BLaER1 (cell line): ENCODE results near the gene CDCA3.
A peak's percentile ranks its signal among the peaks of the same experiment; 100 is the strongest.
"Not testable (repeated sequence)": the region's sequence is repeated elsewhere in the genome, so short reads cannot be mapped to it uniquely, and the experiment has no call there.

Experiments used
- H3K27ac ChIP-seq: shearing (Covaris generic); formaldehyde crosslinking; 2 replicates; pipeline ENCODE4 v1.8.1; 2022
- H3K27me3 ChIP-seq: shearing (Covaris generic); formaldehyde crosslinking; 2 replicates; pipeline ENCODE4 v1.8.1; 2022
- H3K36me3 ChIP-seq: shearing (Covaris generic); formaldehyde crosslinking; 2 replicates; pipeline ENCODE4 v1.8.1; 2022
- H3K4me1 ChIP-seq: shearing (Covaris generic); formaldehyde crosslinking; 2 replicates; pipeline ENCODE4 v1.8.1; 2022
- H3K4me2 ChIP-seq: shearing (Covaris generic); formaldehyde crosslinking; 2 replicates; pipeline ENCODE4 v1.8.1; 2022
- H3K4me3 ChIP-seq: shearing (Covaris generic); formaldehyde crosslinking; 2 replicates; pipeline ENCODE4 v1.8.1; 2022
- H3K9ac ChIP-seq: shearing (Covaris generic); formaldehyde crosslinking; 2 replicates; pipeline ENCODE4 v1.8.1; 2022
- H3K9me3 ChIP-seq: shearing (Covaris generic); formaldehyde crosslinking; 2 replicates; pipeline ENCODE4 v1.8.1; 2022
- H4K20me1 ChIP-seq: shearing (Covaris generic); formaldehyde crosslinking; 2 replicates; pipeline ENCODE4 v1.8.1; 2022
- Cebpa-rat ChIP-seq: shearing (Covaris generic); IDR thresholded peaks from 2 replicates; pipeline ENCODE4 v1.8.1; 2022

Gene CDCA3

GRCh38 chr12:6888360-6888759 is 37.3 kb upstream of the CDCA3 start:
- no peak for TF ChIP-seq Cebpa-rat
- Histone ChIP-seq H3K4me1 (peaks cover 20% of the 10 kb centered on the region), H3K27ac (no peak overlapping the region)

GRCh38 chr12:6887460-6887859 is 36.4 kb upstream of the CDCA3 start:
- Histone ChIP-seq H3K9me3 (no peaks in the 10 kb centered on the region), H4K20me1 (no peaks in the 10 kb centered on the region), H3K27me3 (no peaks in the 10 kb centered on the region), H3K36me3 (peaks cover 27% of the 10 kb centered on the region), H3K27ac (no peak overlapping the region), H3K9ac (no peak overlapping the region), H3K4me2 (no peak overlapping the region), H3K4me3 (no peak overlapping the region), H3K4me1 (peaks cover 20% of the 10 kb centered on the region)
- TF ChIP-seq Cebpa-rat: no peak

More at GRCh38 chr12:6888360-6888759, 37.3 kb upstream of the CDCA3 start:
- no peaks in the 10 kb centered on the region for H4K20me1 ChIP-seq
- H3K9me3 ChIP-seq: no peaks in the 10 kb centered on the region
- H3K4me3 ChIP-seq: no peak overlapping the region
- no peak overlapping the region for H3K4me2 ChIP-seq
- no peak overlapping the region for H3K9ac ChIP-seq
- no peaks in the 10 kb centered on the region for H3K27me3 ChIP-seq
- H3K36me3 ChIP-seq: peaks cover 27% of the 10 kb centered on the region

GRCh38 chr12:6886206-6886999 is 35.3 kb upstream of the CDCA3 start:
- not testable (repeated sequence) for H3K9ac ChIP-seq, H3K4me2 ChIP-seq, H4K20me1 ChIP-seq, H3K27me3 ChIP-seq, H3K9me3 ChIP-seq, H3K4me3 ChIP-seq, H3K27ac ChIP-seq
- peaks cover 27% of the 10 kb centered on the region for H3K36me3 ChIP-seq
- peaks cover 11% of the 10 kb centered on the region for H3K4me1 ChIP-seq

- no peak overlapping the region for H3K27ac ChIP-seq
These were observed 33.5 kb upstream of the CDCA3 start for GRCh38 chr12:6884539-6884938.

GRCh38 chr12:6883683-6884082 is 32.6 kb upstream of the CDCA3 start:
- no peaks in the 10 kb centered on the region for H3K4me1 ChIP-seq
- peaks cover 33% of the 10 kb centered on the region for H3K36me3 ChIP-seq
- no peaks in the 10 kb centered on the region for H3K27me3 ChIP-seq
- H4K20me1 ChIP-seq: no peaks in the 10 kb centered on the region
- no peak overlapping the region for H3K27ac ChIP-seq
- TF ChIP-seq Cebpa-rat: no peak
- no peak overlapping the region for H3K9ac ChIP-seq
- H3K4me3 ChIP-seq: no peak overlapping the region
- no peak overlapping the region for H3K4me2 ChIP-seq
- H3K9me3 ChIP-seq: no peaks in the 10 kb centered on the region

More at GRCh38 chr12:6884539-6884938, 33.5 kb upstream of the CDCA3 start:
- no peaks in the 10 kb centered on the region for H3K9me3 ChIP-seq
- no peak overlapping the region for H3K4me2 ChIP-seq
- no peaks in the 10 kb centered on the region for H3K4me1 ChIP-seq
- no peaks in the 10 kb centered on the region for H4K20me1 ChIP-seq
- TF ChIP-seq Cebpa-rat: no peak
- H3K36me3 ChIP-seq: peaks cover 29% of the 10 kb centered on the region
- H3K27me3 ChIP-seq: no peaks in the 10 kb centered on the region
- H3K4me3 ChIP-seq: no peak overlapping the region
- H3K9ac ChIP-seq: no peak overlapping the region

GRCh38 chr12:6883252-6883651 is 32.2 kb upstream of the CDCA3 start:
- Histone ChIP-seq H3K36me3 (peaks cover 32% of the 10 kb centered on the region), H4K20me1 (no peaks in the 10 kb centered on the region), H3K27ac (no peak overlapping the region), H3K4me1 (no peaks in the 10 kb centered on the region), H3K27me3 (no peaks in the 10 kb centered on the region), H3K4me2 (no peak overlapping the region), H3K9ac (no peak overlapping the region), H3K4me3 (no peak overlapping the region), H3K9me3 (no peaks in the 10 kb centered on the region)
- no peak for TF ChIP-seq Cebpa-rat

DNA sequence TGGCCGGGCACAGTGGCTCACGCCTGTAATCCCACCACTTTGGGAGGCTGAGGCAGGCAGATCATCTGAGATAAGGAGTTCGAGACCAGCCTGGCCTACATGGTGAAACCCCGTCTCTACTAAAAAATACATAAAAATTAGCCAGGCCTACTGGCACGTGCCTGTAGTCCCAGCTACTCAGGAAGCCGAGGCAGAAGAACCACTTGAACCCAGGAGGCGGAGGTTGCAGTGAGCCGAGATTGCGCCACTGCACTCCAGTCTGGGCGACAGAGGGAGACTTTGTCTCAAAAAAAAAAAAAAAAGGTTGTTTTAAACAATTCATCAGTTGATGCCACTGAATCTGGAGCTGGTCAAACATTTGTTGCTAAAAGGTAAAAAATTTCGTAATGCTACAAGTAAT is 28.7 kb upstream of the CDCA3 start:
- not testable (repeated sequence) for H3K27ac ChIP-seq, H3K27me3 ChIP-seq, H3K9ac ChIP-seq, H3K9me3 ChIP-seq, H3K4me2 ChIP-seq, H3K4me3 ChIP-seq, H4K20me1 ChIP-seq, H3K4me1 ChIP-seq
- peaks cover 31% of the 10 kb centered on the region for H3K36me3 ChIP-seq

GRCh38 chr12:6874015-6874368 is 22.9 kb upstream of the CDCA3 start:
- H3K9ac ChIP-seq: peak overlapping the region; percentile 79
- peaks cover 45% of the 10 kb centered on the region for H3K4me1 ChIP-seq
- peak overlapping the region; percentile 77 for H3K27ac ChIP-seq
- peaks cover 39% of the 10 kb centered on the region for H3K36me3 ChIP-seq
- not testable (repeated sequence) for H3K27me3 ChIP-seq, H3K9me3 ChIP-seq
- H4K20me1 ChIP-seq: peaks cover 39% of the 10 kb centered on the region
- peak overlapping the region; percentile 87 for H3K4me3 ChIP-seq
- H3K4me2 ChIP-seq: peak overlapping the region; percentile 100

DNA sequence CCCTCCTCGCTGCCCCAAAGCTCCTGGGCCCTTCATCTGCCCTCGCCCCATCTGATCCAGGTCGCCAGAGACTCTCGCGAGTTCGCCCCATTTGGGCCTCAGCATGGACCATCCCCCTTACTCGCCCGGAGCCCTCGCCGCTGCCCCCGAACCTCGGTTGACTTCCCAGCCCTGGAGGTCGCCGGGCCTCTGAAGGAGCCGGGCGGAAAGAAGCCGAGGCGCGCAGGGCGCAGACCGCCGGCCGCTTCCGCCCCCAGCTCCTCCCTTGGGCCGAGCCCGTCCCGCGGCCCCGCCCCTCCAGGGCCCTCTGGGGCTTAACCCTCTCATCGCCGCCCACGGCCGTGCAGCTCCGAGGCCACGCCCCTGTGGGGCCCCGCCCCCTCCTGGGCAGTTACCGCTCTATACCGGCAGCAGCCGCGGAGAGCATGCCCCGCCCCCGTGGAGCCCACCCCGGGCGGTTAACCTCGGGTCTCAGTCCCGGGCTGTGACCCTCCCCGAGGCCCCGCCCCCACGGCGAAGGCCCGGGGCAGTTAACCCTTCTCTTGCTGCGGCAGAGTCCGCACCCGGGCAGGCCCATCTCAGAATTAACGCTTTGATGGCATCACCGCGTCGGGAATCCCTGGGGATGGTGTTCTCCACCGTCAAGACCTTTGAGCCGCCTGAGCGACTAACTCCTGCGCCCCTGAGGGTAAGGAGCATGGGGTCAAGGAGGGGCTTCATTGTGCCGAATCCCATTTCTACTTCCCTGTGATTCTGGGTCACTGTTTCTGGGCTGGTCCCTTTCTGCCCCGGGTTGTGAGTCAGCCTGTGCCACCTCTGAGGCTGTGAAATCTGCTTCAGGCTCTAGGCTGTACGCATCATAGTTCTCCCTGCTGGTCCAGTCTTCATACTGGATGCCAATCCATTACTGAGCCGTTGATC is 22.3 kb upstream of the CDCA3 start, which contains the start of gene SPSB2:
SPSB2 (minus strand) TSS at position 210 of the 921 bp plus-strand sequence. CDS start 402 bp downstream, outside the sequence.
- Histone ChIP-seq H3K9ac (peak within 1 kb of the TSS; percentile 88), H3K27ac (peak within 1 kb of the TSS; percentile 86), H3K4me2 (peak within 1 kb of the TSS; percentile 100), H3K4me3 (peak within 1 kb of the TSS; percentile 87), H3K4me1 (peaks cover 52% of the 10 kb centered on the region), H3K9me3 (no peaks in the 10 kb centered on the region), H4K20me1 (peaks cover 46% of the 10 kb centered on the region), H3K27me3 (no peaks in the 10 kb centered on the region), H3K36me3 (peaks cover 39% of the 10 kb centered on the region)
- no peak for TF ChIP-seq Cebpa-rat
